ENCODE results near the gene FAM151A. TPM values are rescaled to one million over a fixed set of nuclear protein-coding genes. Genes with fewer than 3 reads are reported as not detected.
A peak's percentile ranks its signal among the peaks of the same experiment; 100 is the strongest.

FAM151A gene
- not detected for polyA plus RNA-seq (2013, experiment 1 of 2; ENCODE audit: insufficient read length)
- polyA plus RNA-seq (2013, experiment 2 of 2; ENCODE audit: insufficient read length), result 0.12 TPM

DNA sequence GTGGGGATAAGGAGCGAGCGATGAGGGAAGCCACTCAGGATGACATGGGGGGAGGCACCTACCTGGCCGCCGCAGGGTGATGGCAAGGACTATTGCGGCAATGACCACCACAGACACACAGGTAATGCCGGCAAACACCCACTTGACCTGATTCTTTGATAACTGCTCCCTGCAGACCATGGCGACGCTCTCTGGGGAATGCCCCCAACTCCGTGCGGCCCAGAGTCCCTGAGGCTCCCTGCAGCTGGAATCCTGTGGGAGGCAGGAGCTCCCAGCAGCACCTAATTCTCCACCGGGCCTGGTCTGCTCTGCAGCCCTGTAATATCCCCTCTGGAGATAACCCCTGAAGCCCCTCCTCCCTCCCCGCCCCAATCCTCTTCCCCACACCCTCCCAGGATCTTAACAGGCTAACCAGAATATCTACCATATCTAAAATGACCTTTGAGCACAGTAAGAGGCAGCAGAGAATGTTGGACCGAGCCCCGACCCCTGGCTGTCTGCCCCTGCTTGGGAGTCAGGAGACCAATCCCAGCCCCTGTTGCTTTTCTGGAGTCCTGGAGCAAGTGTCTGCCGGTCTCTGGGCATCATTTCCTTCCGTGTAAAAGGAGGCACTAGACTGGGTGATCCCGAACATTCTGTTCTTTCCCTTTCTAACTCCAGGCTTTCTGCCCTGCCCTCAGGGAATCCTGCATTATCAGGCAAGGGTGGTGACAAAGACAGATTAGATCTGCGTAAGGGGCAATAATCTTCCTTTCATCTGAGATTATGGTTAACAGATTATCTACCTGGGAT lies at the start of gene FAM151A:
TSS of gene FAM151A (minus strand) at position 310 of the 792 bp plus-strand sequence. CDS start at position 180, 130 bp downstream.
- no peak for DNase-seq

DNA sequence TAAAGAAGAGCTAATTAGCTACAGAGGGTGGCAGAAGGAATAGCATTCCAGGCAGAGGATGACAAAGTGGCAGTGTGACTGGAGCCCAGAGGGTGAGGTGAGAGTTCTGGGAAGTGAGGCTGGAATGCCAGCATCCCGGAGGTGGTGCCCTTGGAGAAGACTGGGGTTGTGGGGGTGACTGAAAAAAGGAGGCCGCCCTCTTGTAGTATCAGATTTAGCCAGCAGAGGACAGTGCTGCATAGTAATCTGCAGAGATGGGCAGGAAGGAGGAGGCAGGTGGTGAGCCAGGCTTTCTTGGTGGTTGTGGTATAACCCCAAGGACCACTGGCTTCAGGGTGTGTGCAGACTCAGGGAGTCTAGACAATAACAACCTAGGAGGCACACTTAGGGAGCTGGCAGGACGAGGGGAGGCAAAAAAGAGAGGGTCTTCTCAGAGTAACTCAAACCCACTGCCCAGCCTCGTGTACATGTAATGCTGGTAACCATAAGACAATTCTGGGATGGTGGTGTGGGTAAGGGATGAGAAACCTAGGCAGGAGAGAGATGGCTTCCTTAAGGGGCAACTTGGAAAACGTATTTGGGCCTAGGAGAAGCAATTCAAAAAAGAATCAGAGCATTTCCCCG lies 48.8 kb upstream of the FAM151A start:
- peak; percentile 45 for DNase-seq

DNA sequence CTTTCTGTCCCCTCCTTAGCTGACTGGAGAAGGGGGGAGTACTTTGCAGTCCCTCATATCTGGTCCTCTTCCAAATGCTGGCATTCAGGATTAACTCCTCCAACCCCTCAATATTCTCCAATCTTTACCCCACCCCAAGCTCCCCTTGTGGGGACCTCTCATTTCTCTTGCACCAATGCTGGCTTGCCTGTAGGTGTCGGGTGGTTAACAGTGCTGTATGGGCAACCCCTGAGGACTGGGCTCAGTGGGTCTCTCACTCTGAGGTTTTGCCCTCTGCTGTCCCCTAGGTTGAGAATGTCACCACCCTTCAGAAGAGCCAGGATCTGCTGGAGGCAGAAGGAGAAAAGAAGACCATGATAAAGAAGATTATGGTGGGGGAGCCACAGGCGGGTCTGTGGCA lies 45.2 kb upstream of the FAM151A start:
- no peak for DNase-seq

- no peak for DNase-seq
Observed at GRCh38 chr1:54667797-54668196, 44.5 kb upstream of the FAM151A start.

GRCh38 chr1:54666333-54666732 lies 43.0 kb upstream of the FAM151A start:
- DNase-seq, result no peak

GRCh38 chr1:54665852-54666251 lies 42.5 kb upstream of the FAM151A start:
- no peak for DNase-seq

DNA sequence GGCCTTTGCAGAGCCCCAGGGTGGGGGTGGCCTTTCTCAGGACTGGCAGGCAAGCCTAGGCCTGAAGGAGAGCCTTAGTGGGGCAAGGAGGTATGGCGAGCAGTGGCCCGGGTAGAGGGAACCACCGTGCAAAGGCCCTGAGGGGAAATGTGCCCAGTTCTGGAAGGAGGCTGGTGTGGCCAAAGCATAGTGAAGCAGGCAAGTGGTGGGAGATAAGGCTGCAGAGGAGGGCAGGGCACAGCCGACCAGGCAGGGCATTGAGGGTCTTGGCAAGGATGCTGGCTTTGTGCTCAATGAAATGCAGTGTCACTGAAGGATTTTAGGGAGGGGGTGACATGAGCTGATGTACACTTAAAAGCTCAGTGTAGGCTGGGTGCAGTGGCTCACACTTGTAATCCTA lies 41.0 kb upstream of the FAM151A start:
- DNase-seq, result no peak

DNA sequence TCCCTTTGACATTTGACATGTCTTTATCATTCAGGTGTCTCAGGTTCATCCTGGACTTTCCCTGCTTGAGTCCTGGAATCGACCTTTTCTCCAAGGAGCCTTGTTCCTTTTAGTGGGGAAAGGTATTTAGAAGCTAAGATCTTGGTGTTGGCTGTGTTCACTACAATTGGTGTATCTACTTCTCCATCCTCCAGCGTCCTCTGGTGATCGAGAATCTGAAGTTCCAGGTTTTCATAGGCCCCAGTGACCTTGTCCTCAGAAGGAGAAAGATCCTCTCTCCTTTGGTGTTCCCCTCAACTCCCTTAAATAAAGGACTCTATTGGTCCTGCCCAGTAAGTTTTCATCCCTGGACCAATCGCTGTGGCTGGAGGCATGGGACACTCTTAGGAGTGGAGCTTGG lies 40.4 kb upstream of the FAM151A start:
- DNase-seq, result no peak

GRCh38 chr1:54658164-54658913 lies 35.0 kb upstream of the FAM151A start:
- DNase-seq, result no peak

GRCh38 chr1:54653036-54653435 lies 29.7 kb upstream of the FAM151A start:
- peak; percentile 18 for DNase-seq

DNA sequence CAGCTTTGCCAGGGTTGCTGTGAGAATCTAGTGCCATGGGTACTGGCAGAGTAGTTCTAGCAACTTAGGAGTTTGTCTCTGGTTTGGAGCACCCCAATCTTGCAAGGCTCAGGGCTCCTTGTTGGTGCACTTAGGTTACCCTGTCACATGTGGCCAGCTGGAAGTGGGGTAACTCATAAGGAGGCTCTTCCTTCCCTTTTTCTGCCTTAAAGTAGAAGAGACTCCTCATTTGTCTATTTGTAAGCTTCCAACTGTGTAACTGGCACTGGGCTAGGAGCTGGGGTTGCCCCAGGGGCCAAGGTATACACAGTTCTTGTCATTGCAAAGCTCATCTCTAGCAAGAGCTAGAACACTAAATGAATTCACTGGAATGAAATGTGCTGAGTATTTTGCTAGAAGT lies 28.8 kb upstream of the FAM151A start:
- DNase-seq, result no peak

GRCh38 chr1:54651608-54652007 lies 28.3 kb upstream of the FAM151A start:
- DNase-seq, result no peak

- no peak for DNase-seq
Observed at GRCh38 chr1:54650417-54650816, 27.1 kb upstream of the FAM151A start.

DNA sequence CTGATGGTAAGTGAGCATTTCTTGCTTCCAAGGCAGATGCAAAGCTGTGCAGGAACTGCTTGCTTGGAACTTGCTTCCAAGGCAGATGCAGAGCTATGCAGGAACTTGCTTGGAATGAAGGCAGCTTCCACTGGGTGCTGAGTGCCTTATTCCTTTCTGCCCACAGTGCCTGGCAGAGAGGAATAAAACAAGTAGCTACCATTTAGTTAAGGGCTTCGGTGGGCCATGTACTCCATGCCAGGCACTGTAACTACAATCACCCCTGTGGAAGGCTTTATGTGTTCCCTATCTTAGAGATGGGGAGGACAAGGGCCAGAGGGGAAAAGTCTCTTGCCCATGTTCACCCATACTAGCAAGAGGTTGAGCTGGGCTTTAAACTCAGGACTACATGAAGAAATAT lies 26.6 kb upstream of the FAM151A start:
- no peak for DNase-seq

GRCh38 chr1:54649130-54649898 lies 26.0 kb upstream of the FAM151A start:
- no peak for DNase-seq

DNA sequence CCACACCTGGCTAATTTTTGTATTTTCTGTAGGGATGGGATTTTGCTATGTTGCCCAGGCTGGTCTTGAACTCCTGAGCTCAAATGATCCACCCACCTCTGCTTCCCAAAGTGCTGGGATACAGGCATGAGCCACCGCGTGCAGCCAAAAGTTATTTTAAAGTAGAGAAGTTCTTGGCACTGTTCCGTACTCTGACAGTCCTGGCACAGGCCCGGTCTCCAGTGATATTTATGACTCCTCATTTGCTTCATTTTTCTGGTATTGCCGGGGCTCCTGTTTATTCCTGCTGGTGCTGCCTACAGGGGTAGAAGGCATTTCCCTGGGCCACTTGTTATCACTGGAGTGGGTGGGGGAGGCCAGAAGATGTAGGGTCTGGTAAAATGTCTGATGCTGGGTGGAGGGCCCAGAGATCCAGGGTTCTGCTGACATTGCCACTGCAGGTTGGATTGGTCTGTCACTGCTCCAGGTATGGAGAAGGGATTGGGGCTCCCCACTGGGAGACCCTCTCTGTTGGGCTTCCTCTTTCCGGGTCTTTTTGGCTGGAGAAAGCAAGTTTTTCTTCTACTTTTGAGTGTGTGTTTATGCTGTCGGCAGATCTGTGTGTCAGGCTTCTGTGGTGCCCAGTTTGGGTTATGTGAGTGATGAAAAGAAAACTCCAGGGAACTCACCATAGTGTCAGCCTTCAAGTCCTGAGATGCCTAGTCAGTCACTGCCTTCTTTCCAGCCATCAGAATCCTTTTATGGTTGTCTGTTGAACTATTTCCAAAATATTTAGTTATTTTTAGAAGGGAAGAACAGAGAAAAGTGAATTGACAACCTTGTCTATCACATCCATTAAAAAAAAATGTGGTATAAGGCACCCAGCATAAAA lies 22.7 kb upstream of the FAM151A start:
- DNase-seq, result no peak

DNA sequence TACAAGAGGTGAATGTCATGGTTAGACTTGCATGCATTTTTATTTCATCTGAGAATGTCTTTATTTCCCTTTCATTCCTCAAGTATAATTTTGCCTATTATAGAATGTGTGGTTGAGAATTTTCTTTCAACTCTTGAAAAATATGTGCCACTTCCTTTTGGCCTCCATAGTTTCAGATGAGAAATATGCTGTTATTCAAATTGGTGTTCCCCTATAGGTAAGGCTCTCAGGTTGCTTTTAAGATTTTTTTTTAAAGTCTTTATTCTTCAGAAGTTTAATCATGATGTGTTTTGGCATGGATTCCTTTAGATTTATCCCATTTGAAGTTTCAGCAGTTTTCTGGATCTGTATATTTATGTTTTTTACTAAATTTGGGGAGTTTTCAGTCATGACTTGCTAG lies 20.4 kb upstream of the FAM151A start:
- DNase-seq, result no peak

DNA sequence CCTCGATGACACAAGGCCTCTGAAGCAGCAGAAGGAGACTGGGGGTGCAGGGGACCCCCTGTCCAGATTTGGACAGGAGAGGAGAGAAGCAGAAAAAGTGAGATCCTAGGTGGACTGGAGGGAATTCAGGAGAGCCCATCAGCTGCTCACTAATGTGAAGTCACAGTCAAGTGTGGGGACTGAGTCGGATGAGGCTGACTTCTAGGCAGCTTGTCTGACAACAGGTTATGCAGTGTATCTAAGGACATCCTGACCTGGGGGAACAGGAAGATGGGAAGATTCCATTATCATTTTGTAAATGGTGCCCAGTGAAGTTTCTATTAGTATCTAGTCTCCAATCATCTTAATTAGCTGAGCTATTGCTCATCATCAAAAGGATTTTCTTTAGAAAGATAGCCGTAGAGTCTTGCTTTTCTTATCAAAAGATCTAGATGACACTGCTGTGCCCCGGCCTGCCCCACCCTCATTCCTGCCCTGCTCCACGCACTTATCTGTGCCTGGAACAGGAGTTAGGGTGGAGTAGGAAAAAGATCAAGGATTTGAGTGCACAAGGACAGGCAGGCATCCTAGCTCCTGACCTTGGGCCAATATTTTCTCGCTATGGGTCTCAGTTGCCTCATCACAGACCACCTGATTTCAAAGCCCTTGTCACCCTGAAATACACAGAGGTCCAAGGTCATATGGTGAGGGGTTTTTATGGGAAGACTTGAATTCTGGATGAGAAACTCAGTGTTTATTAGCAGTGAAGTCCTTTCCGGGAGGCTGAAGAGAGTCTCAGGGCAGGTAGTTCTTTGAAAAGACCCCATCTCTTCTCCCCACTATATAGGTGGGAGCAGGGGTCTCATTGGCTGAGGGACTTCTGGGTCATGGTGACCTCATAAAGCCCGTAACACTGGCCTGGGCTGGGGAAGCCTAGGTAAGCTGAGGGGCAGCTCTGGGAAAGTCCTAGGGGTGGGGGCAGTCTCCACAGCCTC lies 17.8 kb upstream of the FAM151A start, which contains the start of gene MROH7:
TSS of gene MROH7 (plus strand) at position 924 of the 974 bp plus-strand sequence. CDS start 11,141 bp downstream, outside the sequence.
- no peak for DNase-seq

- DNase-seq, result no peak
Observed at GRCh38 chr1:54640361-54640760, 17.0 kb upstream of the FAM151A start.

Data from fibroblast of skin of scalp (primary cell).